Activated T-helper 1 cell treated with anti-CD3 and anti-CD28 coated beads, Interleukin-12 subunit alpha, Interleukin-12 subunit beta, Interleukin-2, Interleukin-4 antibody, amounts not matched to agents 30 ng/mL and 10 ng/mL and 1 ng/mL, durations not matched to agents 14 hours and 24 hours and 36 hours (primary cell): ENCODE data around the gene ADIPOR2. TPM values are rescaled to one million over a fixed set of nuclear protein-coding genes. Genes with fewer than 3 reads are reported as not detected.

Experiments
- DNase-seq: peaks from one replicate; pipeline ENCODE4 v3.0.0; 2021; ENCODE audit warnings: low spot score
- H3K27ac Mint-ChIP-seq: one replicate; pipeline ENCODE4 v1.8.0; 2021; ENCODE audit warnings: mild to moderate bottlenecking, mixed read lengths
- H3K27me3 Mint-ChIP-seq: one replicate; pipeline ENCODE4 v1.8.0; 2022; ENCODE audit warnings: mild to moderate bottlenecking, moderate library complexity, mixed read lengths; ENCODE audit not compliant: insufficient read depth
- H3K36me3 Mint-ChIP-seq: one replicate; pipeline ENCODE4 v1.8.0; 2021; ENCODE audit warnings: low read depth, mixed read lengths
- H3K4me1 Mint-ChIP-seq: one replicate; pipeline ENCODE4 v1.8.0; 2021; ENCODE audit warnings: low read depth, mixed read lengths
- H3K4me3 Mint-ChIP-seq: one replicate; pipeline ENCODE4 v1.8.0; 2021; ENCODE audit warnings: mild to moderate bottlenecking, moderate library complexity, mixed read lengths
- H3K9me3 Mint-ChIP-seq: one replicate; pipeline ENCODE4 v1.8.0; 2021; ENCODE audit warnings: mixed read lengths
- intact Hi-C: fragments of 100-400 bp; cut with micrococcal nuclease; formaldehyde crosslinking; loops from one replicate; pipeline ENCODE4 v1.15.1; 2024
- total RNA-seq: library from RNA; stranded (reverse); gene quantifications from 2 replicates; pipeline ENCODE4 v1.2.3, GENCODE V29; 2022

The ADIPOR2 gene
- total RNA-seq, 1 donor from 2014 or later = 69.4 TPM

DNA sequence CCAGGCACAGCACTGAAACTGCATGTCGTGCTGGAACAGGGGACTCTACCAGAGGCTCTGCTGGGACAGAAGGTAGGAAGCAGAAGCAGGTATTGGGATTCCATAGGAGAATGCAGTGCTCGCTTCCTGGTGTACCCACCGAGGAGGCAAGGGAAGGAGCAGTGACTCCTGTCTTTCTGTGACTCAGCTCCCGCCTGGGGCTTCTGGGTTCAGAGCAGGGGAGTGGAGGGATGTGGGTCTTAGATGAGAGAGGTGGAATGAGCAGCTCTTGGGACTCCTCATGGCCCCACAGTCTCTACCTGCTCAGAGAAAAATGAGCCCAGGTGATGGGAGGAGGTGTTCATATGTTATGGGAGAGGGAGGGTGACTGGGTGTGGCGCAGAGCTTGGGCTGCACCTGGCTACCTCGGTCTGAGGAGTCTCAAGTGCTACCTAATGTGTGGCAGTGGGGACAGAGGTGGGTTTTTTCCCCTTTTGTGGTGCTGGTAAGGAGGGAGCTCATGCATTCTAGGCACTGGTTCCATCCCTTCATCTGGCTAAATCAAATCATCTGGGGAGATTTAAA is 35.6 kb upstream of the ADIPOR2 start:
- no peak overlapping the region for H3K4me3 Mint-ChIP-seq
- peaks cover 4% of the 10 kb centered on the region for H3K4me1 Mint-ChIP-seq
- no peak for DNase-seq
- no peak overlapping the region for H3K27ac Mint-ChIP-seq
- no peaks in the 10 kb centered on the region for H3K36me3 Mint-ChIP-seq
- intact Hi-C loops = no loop called here
- H3K27me3 Mint-ChIP-seq = peaks cover 9% of the 10 kb centered on the region
- H3K9me3 Mint-ChIP-seq = no peaks in the 10 kb centered on the region

DNA sequence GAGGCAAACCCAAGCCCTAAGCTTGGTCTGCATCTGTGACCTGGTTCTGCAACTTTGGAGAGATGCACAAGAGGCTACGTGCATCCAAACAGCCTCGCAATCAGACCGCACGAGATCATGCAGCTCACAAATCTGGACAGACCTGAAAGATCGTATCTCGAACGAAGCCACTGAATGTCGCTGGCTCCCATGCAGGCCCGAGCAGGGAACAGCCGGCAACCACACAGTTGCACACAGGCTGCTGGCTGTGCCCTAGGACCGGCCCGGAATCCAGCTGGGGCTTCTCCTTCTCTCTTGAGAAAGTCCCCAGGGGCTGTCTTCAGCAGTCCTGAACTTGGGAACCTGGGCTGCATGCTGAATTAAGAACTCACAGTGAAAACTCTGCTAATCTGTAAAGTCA is 34.0 kb upstream of the ADIPOR2 start:
- Mint-ChIP-seq H3K9me3 (no peaks in the 10 kb centered on the region), H3K4me1 (peaks cover 7% of the 10 kb centered on the region), H3K36me3 (no peaks in the 10 kb centered on the region), H3K27ac (no peak overlapping the region), H3K27me3 (peaks cover 7% of the 10 kb centered on the region), H3K4me3 (no peak overlapping the region)
- no peak for DNase-seq
- intact Hi-C loops = no loop called here

DNA sequence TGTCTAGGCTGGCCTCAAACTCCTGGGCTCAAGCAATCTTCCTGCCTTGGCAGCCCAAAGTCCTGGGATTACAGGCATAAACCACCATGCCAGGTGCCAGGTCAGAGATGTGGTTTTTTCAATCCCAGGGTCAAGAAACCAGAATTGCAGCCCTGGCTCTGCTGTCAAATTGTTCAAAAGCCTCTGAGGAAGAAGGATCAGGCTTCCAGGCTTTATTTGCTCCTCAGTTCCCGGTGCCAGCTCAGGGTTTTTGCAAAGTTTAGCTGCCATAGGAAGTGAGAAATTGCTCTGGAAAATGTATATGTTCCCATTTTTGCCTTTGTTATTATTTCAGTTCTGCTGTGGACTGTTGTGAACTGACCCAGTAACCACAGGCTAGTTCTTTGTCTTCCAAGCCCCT is 33.2 kb upstream of the ADIPOR2 start:
- intact Hi-C loops = no loop called here
- no peak for DNase-seq
- Mint-ChIP-seq H3K4me3 (no peak overlapping the region), H3K4me1 (peaks cover 7% of the 10 kb centered on the region), H3K9me3 (no peaks in the 10 kb centered on the region), H3K27ac (no peak overlapping the region), H3K36me3 (no peaks in the 10 kb centered on the region), H3K27me3 (peaks cover 7% of the 10 kb centered on the region)

- Mint-ChIP-seq H3K27me3 (peaks cover 2% of the 10 kb centered on the region), H3K36me3 (no peaks in the 10 kb centered on the region), H3K4me1 (peaks cover 13% of the 10 kb centered on the region), H3K9me3 (no peaks in the 10 kb centered on the region), H3K27ac (peak overlapping the region; percentile 9), H3K4me3 (peak overlapping the region; percentile 43)
- intact Hi-C loops = loop anchor here (1.0 kb wide), 1 partner anchor 30 kb away; no protein-coding TSS in a partner anchor
- no peak for DNase-seq
Observed at GRCh38 chr12:1660304-1661187, 30.3 kb upstream of the ADIPOR2 start.

DNA sequence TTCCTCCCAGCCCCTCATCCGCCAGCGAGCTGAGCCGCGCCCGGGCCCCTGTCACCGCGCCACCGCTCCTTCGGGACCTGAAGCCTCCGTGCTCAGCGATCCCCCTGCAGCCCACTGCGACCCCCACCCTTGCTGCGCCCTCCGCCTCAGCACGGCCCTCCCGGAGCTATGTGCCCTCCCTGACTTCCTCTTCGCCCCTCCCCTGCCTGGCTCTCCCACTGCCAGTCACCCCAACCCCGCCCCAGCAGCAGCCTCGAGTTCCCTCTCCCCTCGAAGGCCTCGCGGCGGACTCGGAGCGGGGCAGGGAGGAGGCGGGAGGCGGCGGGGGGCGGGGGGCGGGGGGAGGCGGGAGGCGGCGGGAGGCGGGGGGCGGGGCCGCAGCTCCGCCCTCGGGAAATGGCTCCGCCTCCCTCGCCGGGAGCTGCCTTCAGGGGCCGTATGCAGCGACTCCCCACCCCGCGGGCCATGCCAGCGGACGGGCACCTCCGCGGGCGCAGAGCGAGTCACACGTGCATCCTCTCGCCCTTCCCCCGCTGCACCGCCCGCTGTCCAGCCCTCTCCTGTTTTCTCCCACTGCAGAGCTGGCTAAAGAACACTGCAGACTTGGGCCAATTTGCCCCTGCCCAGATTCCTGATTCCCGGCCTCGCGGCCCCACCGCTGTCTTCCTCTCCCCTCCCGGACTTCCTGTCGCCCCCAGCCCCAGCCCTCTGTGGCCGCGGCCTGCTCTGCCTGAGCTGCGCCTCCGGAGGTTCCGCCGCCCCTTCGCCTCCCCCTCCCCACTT is 29.1 kb upstream of the ADIPOR2 start:
- Mint-ChIP-seq H3K4me3 (peak overlapping the region; percentile 79), H3K36me3 (no peaks in the 10 kb centered on the region), H3K4me1 (peaks cover 21% of the 10 kb centered on the region), H3K9me3 (no peaks in the 10 kb centered on the region), H3K27me3 (peaks cover 2% of the 10 kb centered on the region), H3K27ac (peak overlapping the region; percentile 53)
- intact Hi-C loops = loop anchor here (1.0 kb wide), 1 partner anchor 29 kb away; no protein-coding TSS in a partner anchor
- peak; percentile 79 for DNase-seq

DNA sequence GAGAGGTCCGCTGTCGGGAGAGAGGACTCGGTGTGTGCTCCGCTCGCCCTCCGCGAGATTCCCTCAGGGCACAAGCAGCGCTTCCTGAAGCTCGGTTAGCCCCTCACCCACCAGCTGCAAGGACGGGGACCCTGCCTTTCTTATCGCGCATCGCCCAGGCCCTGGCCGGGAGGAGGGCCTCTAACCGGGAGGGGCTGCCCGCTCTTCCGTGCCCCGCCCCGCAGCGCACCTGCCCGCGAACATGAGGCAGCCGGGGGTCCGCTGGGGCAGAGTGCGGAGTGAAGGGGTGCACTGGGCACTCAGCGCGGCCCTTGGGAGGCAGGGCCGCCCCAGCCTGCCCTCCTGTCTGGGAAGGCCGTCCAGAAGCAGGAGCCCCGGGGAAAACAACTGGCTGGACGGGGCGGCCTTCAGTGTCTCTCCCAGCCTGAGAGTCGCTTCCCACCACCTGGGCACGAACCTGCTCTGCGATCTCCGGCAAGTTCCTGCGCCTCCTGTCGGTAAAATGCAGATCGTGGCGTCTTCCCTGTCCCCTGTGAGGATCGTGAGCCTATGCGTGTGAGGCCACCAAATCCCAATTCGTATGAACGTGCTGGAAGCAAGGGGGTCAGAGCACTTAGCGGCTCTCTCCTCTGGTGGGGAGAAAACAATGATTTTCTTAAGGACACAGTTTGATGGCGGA is 28.0 kb upstream of the ADIPOR2 start:
- H3K9me3 Mint-ChIP-seq = no peaks in the 10 kb centered on the region
- no peak for DNase-seq
- peaks cover 2% of the 10 kb centered on the region for H3K27me3 Mint-ChIP-seq
- peak overlapping the region; percentile 85 for H3K4me3 Mint-ChIP-seq
- peak overlapping the region; percentile 78 for H3K27ac Mint-ChIP-seq
- intact Hi-C loops = no loop called here
- H3K36me3 Mint-ChIP-seq = peaks cover 4% of the 10 kb centered on the region
- peaks cover 31% of the 10 kb centered on the region for H3K4me1 Mint-ChIP-seq

GRCh38 chr12:1663440-1664132 is 27.3 kb upstream of the ADIPOR2 start:
- peaks cover 34% of the 10 kb centered on the region for H3K4me1 Mint-ChIP-seq
- no peak for DNase-seq
- peaks cover 2% of the 10 kb centered on the region for H3K27me3 Mint-ChIP-seq
- no peaks in the 10 kb centered on the region for H3K9me3 Mint-ChIP-seq
- peaks cover 4% of the 10 kb centered on the region for H3K36me3 Mint-ChIP-seq
- intact Hi-C loops = no loop called here
- H3K4me3 Mint-ChIP-seq = peak overlapping the region; percentile 85
- peak overlapping the region; percentile 78 for H3K27ac Mint-ChIP-seq

- H3K9me3 Mint-ChIP-seq = no peaks in the 10 kb centered on the region
- peaks cover 4% of the 10 kb centered on the region for H3K27me3 Mint-ChIP-seq
- H3K4me1 Mint-ChIP-seq = peaks cover 35% of the 10 kb centered on the region
- H3K27ac Mint-ChIP-seq = no peak overlapping the region
- intact Hi-C loops = no loop called here
- H3K36me3 Mint-ChIP-seq = peaks cover 4% of the 10 kb centered on the region
- no peak overlapping the region for H3K4me3 Mint-ChIP-seq
- DNase-seq = no peak
Observed at GRCh38 chr12:1665366-1665765, 25.5 kb upstream of the ADIPOR2 start.

GRCh38 chr12:1666215-1666614 is 24.7 kb upstream of the ADIPOR2 start:
- Mint-ChIP-seq H3K4me1 (peaks cover 32% of the 10 kb centered on the region), H3K36me3 (peaks cover 4% of the 10 kb centered on the region), H3K27me3 (peaks cover 4% of the 10 kb centered on the region), H3K9me3 (no peaks in the 10 kb centered on the region), H3K4me3 (no peak overlapping the region), H3K27ac (no peak overlapping the region)
- intact Hi-C loops = no loop called here
- DNase-seq = no peak

DNA sequence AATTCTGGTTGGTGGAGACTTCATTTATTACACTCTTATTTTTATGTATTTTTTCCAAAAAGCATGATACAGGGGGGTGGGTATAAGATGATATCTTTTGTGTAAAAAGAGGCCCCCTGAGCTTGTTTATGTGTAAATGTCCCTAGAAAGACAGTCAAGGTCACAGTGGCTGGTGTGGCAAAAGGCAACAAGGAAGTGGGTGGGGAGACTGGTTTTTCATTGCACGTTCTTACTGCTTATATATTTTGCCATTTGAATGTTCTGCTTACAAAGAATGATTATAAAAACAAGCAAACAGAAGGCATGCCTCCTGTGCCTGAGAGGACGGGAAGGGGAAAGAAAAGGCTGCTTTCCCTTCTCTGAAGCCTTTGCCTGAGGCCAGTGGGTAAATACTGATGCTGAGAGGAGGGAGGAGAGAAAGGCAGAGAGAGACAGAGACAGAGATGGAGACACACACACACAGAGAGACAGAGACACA is 24.1 kb upstream of the ADIPOR2 start:
- Mint-ChIP-seq H3K27me3 (peaks cover 4% of the 10 kb centered on the region), H3K36me3 (peaks cover 4% of the 10 kb centered on the region), H3K4me3 (peak overlapping the region; percentile 51), H3K27ac (peak overlapping the region; percentile 88), H3K9me3 (no peaks in the 10 kb centered on the region), H3K4me1 (peaks cover 32% of the 10 kb centered on the region)
- intact Hi-C loops = no loop called here
- DNase-seq = no peak

- intact Hi-C loops = no loop called here
- DNase-seq = no peak
- no peak overlapping the region for H3K4me3 Mint-ChIP-seq
Observed at GRCh38 chr12:1668833-1669543, 21.9 kb upstream of the ADIPOR2 start.

More at GRCh38 chr12:1668833-1669543, 21.9 kb upstream of the ADIPOR2 start:
- H3K36me3 Mint-ChIP-seq = peaks cover 4% of the 10 kb centered on the region
- no peaks in the 10 kb centered on the region for H3K9me3 Mint-ChIP-seq
- H3K27ac Mint-ChIP-seq = no peak overlapping the region
- peaks cover 2% of the 10 kb centered on the region for H3K27me3 Mint-ChIP-seq
- peaks cover 26% of the 10 kb centered on the region for H3K4me1 Mint-ChIP-seq
